CD4-positive, alpha-beta memory T cell (primary cell): ENCODE measurements around the gene CD63. TPM values are rescaled to one million over a fixed set of nuclear protein-coding genes. Genes with fewer than 3 reads are reported as not detected.

Experiments used
- CTCF ChIA-PET: fragments of 350-600 bp; sonication (Branson Sonifier 250); formaldehyde crosslinking; loops from one replicate; lab custom pipeline; 2021; ENCODE audit warnings: inconsistent platforms; ENCODE audit not compliant: partially characterized antibody; lab: Charles Lee
- POLR2A ChIA-PET: fragments of 350-600 bp; sonication (Branson Sonifier 250); formaldehyde crosslinking; loops from one replicate; lab custom pipeline; 2021; ENCODE audit not compliant: partially characterized antibody; lab: Charles Lee
- DNase-seq, 5 donors: peaks; one replicate each; pipeline versions ENCODE4 v3.0.0 to v3.0.0-alpha.2; 2020 to 2022; ENCODE audit warnings: mixed read lengths in 1 of 5
- H3K27ac ChIP-seq: one replicate; pipeline ENCODE4 v1.7.0; 2013; ENCODE audit warnings: low read depth, low read length
- H3K27me3 ChIP-seq: 2 replicates; pipeline ENCODE4 v1.7.0; 2013; ENCODE audit warnings: mild to moderate bottlenecking, low read length, moderate library complexity; ENCODE audit not compliant: insufficient read depth
- H3K36me3 ChIP-seq: 2 replicates; pipeline ENCODE4 v1.7.0; 2013; ENCODE audit warnings: mild to moderate bottlenecking, low read length, moderate library complexity; ENCODE audit not compliant: insufficient read depth
- H3K4me1 ChIP-seq: 2 replicates; pipeline ENCODE4 v1.7.0; 2013; ENCODE audit warnings: mild to moderate bottlenecking, low read length, moderate library complexity; ENCODE audit not compliant: insufficient read depth
- H3K4me3 ChIP-seq, 2 donors: one replicate each; pipeline ENCODE4 v1.7.0; 2013; ENCODE audit warnings: low read length in 2 of 2, mild to moderate bottlenecking in 1 of 2
- H3K9me3 ChIP-seq, 2 donors: one replicate each; pipeline ENCODE4 v1.7.0; 2013; ENCODE audit warnings: low read length in 2 of 2, control low read depth in 1 of 2; ENCODE audit not compliant: control insufficient read depth in 1 of 2
- H3K27ac Mint-ChIP-seq, 7 donors: one replicate each; pipeline ENCODE4 v1.8.0; 2020 to 2021; ENCODE audit warnings: mixed read lengths in 7 of 7, mild to moderate bottlenecking in 6 of 7, inconsistent platforms in 3 of 7, moderate library complexity in 3 of 7
- H3K27me3 Mint-ChIP-seq, 2 donors: one replicate each; pipeline ENCODE4 v1.8.0; 2020 to 2021; ENCODE audit warnings: mixed read lengths in 2 of 2
- H3K36me3 Mint-ChIP-seq, 2 donors: one replicate each; pipeline ENCODE4 v1.8.0; 2020 to 2021; ENCODE audit warnings: mixed read lengths in 2 of 2, inconsistent platforms in 1 of 2, mild to moderate bottlenecking in 1 of 2
- H3K4me1 Mint-ChIP-seq, 4 donors: one replicate each; pipeline ENCODE4 v1.8.0; 2020 to 2021; ENCODE audit warnings: mixed read lengths in 4 of 4, mild to moderate bottlenecking in 1 of 4
- H3K4me3 Mint-ChIP-seq, 8 donors: one replicate each; pipeline ENCODE4 v1.8.0; 2020 to 2021; ENCODE audit warnings: mixed read lengths in 8 of 8, mild to moderate bottlenecking in 7 of 8, moderate library complexity in 6 of 8, inconsistent platforms in 3 of 8
- H3K9me3 Mint-ChIP-seq, 8 donors: one replicate each; pipeline ENCODE4 v1.8.0; 2020 to 2021; ENCODE audit warnings: mixed read lengths in 8 of 8, mild to moderate bottlenecking in 5 of 8, inconsistent platforms in 3 of 8, moderate library complexity in 1 of 8
- intact Hi-C: fragments of 100-400 bp; cut with micrococcal nuclease; formaldehyde crosslinking; loops from one replicate; pipeline ENCODE4 v1.15.1; 2023
- polyA plus RNA-seq, 2 donors: library from polyadenylated mRNA; unstranded; fragments of 300-500 nt; fragmentation: Illumina TruSeq; gene quantifications; one replicate each; pipeline ENCODE4 v1.2.3, GENCODE V29; 2021
- total RNA-seq, 2 experiments: library from RNA; stranded (reverse); gene quantifications; one replicate each; pipeline ENCODE4 v1.2.3, GENCODE V29; 2021

The CD63 gene
- total and polyA plus RNA-seq, 4 experiments from 2014 or later = 76.4 to 349 (median 135) TPM

DNA sequence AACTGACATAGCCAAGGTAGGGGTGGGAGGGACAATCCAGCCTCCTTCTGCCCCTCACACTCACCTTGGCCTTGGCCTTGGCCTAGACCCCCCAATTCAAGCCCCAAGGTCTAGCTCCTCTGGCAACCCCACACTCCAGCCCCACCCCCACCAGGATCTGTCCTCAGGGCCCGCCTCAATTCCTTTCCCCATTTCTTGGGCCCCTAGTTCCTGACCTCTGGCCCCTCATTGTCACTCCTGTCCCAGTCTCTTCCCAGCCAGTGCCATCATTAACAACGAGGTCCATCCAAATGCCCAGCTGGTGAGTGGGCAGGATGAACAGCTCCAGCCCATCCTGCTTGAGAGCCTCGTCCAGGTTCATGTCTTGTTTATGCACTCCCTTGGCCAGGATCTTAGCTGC is 7.3 kb upstream of the CD63 start:
- POLR2A ChIA-PET = interaction anchor here (13.3 kb wide), 1 partner anchor 195 kb away, joined by 201 read pairs; the partner anchor contains the start of genes DGKA and PYM1
- no peak for DNase-seq
- H3K36me3 ChIP-seq = no peaks in the 10 kb centered on the region
- peaks cover 14 to 25% (median 18%) of the 10 kb centered on the region in 4 donors for H3K4me1 Mint-ChIP-seq
- H3K27me3 Mint-ChIP-seq = no peaks in the 10 kb centered on the region
- H3K9me3 Mint-ChIP-seq = no peaks in the 10 kb centered on the region
- CTCF ChIA-PET = interaction anchor here (5.3 kb wide), 1 partner anchor 12 kb away, joined by 61 read pairs; no protein-coding TSS in a partner anchor
- no peak overlapping the region for H3K4me3 ChIP-seq
- no peaks in the 10 kb centered on the region for H3K27me3 ChIP-seq
- H3K4me3 Mint-ChIP-seq = no peak overlapping the region
- no peaks in the 10 kb centered on the region for H3K36me3 Mint-ChIP-seq
- peaks cover 15% of the 10 kb centered on the region for H3K4me1 ChIP-seq
- H3K9me3 ChIP-seq = no peaks in the 10 kb centered on the region
- H3K27ac ChIP-seq = no peak overlapping the region
- intact Hi-C loops = loop anchor here (5.0 to 10.0 kb wide), 3 partner anchors 89 to 729 kb away; partner anchors contain the start of genes PA2G4 and SPRYD4
- H3K27ac Mint-ChIP-seq = peak overlapping the region in 4 of 7 donors; percentile 30 to 50 (median 39)

DNA sequence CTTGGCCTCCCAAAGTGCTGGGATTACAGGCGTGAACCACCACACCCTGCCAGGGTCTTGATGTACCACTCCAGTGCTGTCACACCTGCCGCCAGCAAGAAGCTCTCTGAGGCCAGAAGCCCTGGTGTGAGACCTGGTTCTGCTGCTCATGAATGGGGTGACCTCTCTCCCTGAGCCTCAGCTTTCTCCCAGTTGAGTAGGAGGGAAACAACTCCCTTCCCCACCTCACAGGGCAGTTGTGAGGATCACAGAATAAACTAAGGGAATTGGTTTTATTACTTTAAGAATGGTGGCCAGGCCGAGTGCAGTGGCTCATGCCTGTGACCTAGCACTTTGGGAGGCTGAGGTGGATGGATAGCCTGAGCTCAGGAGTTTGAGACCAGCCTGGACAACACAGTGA is 5.8 kb upstream of the CD63 start:
- Mint-ChIP-seq H3K36me3 (peaks cover 0 to 3% of the 10 kb centered on the region in 2 donors), H3K27me3 (no peaks in the 10 kb centered on the region), H3K9me3 (no peaks in the 10 kb centered on the region), H3K27ac (peak overlapping the region in 1 of 7 donors; percentile 17), H3K4me3 (no peak overlapping the region), H3K4me1 (peaks cover 25 to 39% (median 31%) of the 10 kb centered on the region in 4 donors)
- CTCF ChIA-PET = interaction anchor here (0.8 to 1.3 kb wide), 3 partner anchors 10 to 83 kb away, joined by 3 to 4 read pairs (median 3); partner anchors contain the start of genes ORMDL2 and SARNP
- intact Hi-C loops = loop anchor here (10.0 kb wide), 1 partner anchor 730 kb away; the partner anchor contains the start of gene SPRYD4
- no peak overlapping the region for H3K27ac ChIP-seq
- POLR2A ChIA-PET = no interaction called here
- H3K9me3 ChIP-seq = no peaks in the 10 kb centered on the region
- no peak overlapping the region for H3K4me3 ChIP-seq
- DNase-seq = no peak
- no peaks in the 10 kb centered on the region for H3K36me3 ChIP-seq
- H3K4me1 ChIP-seq = peaks cover 26% of the 10 kb centered on the region
- H3K27me3 ChIP-seq = no peaks in the 10 kb centered on the region

DNA sequence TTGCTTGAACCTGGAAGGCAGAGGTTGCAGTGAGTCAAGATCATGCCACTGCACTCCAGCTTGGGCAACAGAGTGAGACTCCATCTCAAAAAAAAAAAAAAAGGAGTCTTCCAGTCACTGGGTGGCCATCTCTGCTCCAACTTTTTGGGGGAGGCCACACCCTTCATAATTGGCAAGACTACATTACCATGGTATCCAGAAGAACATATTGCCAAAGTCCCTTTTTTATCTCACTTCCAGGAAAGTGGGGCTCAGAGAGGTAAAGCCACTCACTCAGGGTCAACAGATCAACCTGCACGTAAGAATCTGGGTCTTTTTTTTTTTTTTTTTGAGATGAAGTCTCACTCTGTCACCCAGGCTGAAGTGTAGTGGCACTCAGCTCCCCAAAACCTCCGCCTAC is 5.0 kb upstream of the CD63 start:
- Mint-ChIP-seq H3K27ac (no peak overlapping the region), H3K4me3 (no peak overlapping the region), H3K36me3 (peaks cover 0 to 5% of the 10 kb centered on the region in 2 donors), H3K27me3 (no peaks in the 10 kb centered on the region), H3K9me3 (peaks cover 0 to 1% (median 0%) of the 10 kb centered on the region in 8 donors), H3K4me1 (peaks cover 25 to 44% (median 32%) of the 10 kb centered on the region in 4 donors)
- CTCF ChIA-PET = no interaction called here
- no peaks in the 10 kb centered on the region for H3K27me3 ChIP-seq
- H3K9me3 ChIP-seq = no peaks in the 10 kb centered on the region
- DNase-seq = no peak
- intact Hi-C loops = loop anchor here (10.0 kb wide), 1 partner anchor 731 kb away; the partner anchor contains the start of gene SPRYD4
- H3K36me3 ChIP-seq = no peaks in the 10 kb centered on the region
- POLR2A ChIA-PET = interaction anchor here (1.3 kb wide), 1 partner anchor 9 kb away, joined by 3 read pairs; no protein-coding TSS in a partner anchor
- no peak overlapping the region for H3K27ac ChIP-seq
- no peak overlapping the region for H3K4me3 ChIP-seq
- peaks cover 29% of the 10 kb centered on the region for H3K4me1 ChIP-seq

DNA sequence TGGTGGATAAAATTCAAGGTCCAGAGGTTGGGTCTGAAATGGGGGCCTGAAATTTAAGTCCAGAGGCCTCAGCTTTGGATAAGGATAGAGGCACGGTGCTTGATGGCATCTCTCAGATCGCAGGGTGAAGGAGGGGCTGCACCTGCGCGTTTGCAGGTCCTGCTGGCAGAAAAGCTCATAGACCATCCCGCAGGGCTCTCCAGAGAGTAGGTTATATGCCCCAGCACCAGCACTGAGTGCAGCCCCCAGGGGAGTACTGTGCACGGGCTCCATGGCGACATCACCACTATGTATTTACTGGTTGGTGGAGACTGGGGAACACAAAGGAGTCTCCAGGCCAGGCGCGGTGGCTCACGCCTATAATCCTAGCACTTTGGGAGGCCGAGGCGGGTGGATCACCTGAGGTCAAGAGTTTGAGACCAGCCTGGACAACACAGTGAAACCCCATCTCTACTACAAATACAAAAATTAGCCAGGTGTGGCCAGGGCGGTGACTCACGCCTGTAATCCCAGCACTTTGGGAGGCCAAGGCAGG is 4.3 kb upstream of the CD63 start:
- POLR2A ChIA-PET = interaction anchor here (1.3 kb wide), 1 partner anchor 8 kb away, joined by 3 read pairs; no protein-coding TSS in a partner anchor
- DNase-seq = no peak
- Mint-ChIP-seq H3K9me3 (peaks cover 0 to 1% (median 0%) of the 10 kb centered on the region in 8 donors), H3K4me3 (no peak overlapping the region), H3K36me3 (peaks cover 0 to 5% of the 10 kb centered on the region in 2 donors), H3K4me1 (peaks cover 21 to 40% (median 27%) of the 10 kb centered on the region in 4 donors), H3K27ac (no peak overlapping the region), H3K27me3 (no peaks in the 10 kb centered on the region)
- H3K27me3 ChIP-seq = no peaks in the 10 kb centered on the region
- no peaks in the 10 kb centered on the region for H3K9me3 ChIP-seq
- CTCF ChIA-PET = no interaction called here
- H3K4me1 ChIP-seq = peaks cover 27% of the 10 kb centered on the region
- no peaks in the 10 kb centered on the region for H3K36me3 ChIP-seq
- H3K4me3 ChIP-seq = no peak overlapping the region
- intact Hi-C loops = loop anchor here (10.0 kb wide), 1 partner anchor 732 kb away; the partner anchor contains the start of gene SPRYD4
- no peak overlapping the region for H3K27ac ChIP-seq

- Mint-ChIP-seq H3K9me3 (peaks cover 0 to 1% (median 0%) of the 10 kb centered on the region in 8 donors), H3K4me1 (peaks cover 18 to 37% (median 26%) of the 10 kb centered on the region in 4 donors), H3K36me3 (peaks cover 0 to 7% of the 10 kb centered on the region in 2 donors), H3K27me3 (no peaks in the 10 kb centered on the region), H3K27ac (peak overlapping the region in 4 of 7 donors; percentile 8 to 46 (median 18)), H3K4me3 (peak overlapping the region in 1 of 8 donors; percentile 21)
- CTCF ChIA-PET = no interaction called here
- intact Hi-C loops = loop anchor here (10.0 kb wide), 1 partner anchor 733 kb away; the partner anchor contains the start of gene SPRYD4
- Histone ChIP-seq H3K27ac (no peak overlapping the region), H3K36me3 (no peaks in the 10 kb centered on the region), H3K9me3 (no peaks in the 10 kb centered on the region), H3K4me3 (no peak overlapping the region), H3K4me1 (peaks cover 26% of the 10 kb centered on the region), H3K27me3 (no peaks in the 10 kb centered on the region)
- POLR2A ChIA-PET = interaction anchor here (0.7 kb wide), 1 partner anchor 17 kb away, joined by 3 read pairs; no protein-coding TSS in a partner anchor
- DNase-seq = no peak
Measured at GRCh38 chr12:55732288-55732687, 3.5 kb upstream of the CD63 start.

GRCh38 chr12:55729819-55730818 is 1.3 kb upstream of the CD63 start:
- Mint-ChIP-seq H3K9me3 (peaks cover 0 to 1% (median 0%) of the 10 kb centered on the region in 8 donors), H3K36me3 (peaks cover 4 to 15% of the 10 kb centered on the region in 2 donors), H3K4me3 (peak overlapping the region; percentile 91 to 94 (median 91)), H3K27me3 (no peaks in the 10 kb centered on the region), H3K4me1 (peaks cover 27 to 44% (median 36%) of the 10 kb centered on the region in 4 donors), H3K27ac (peak overlapping the region; percentile 75 to 97 (median 95))
- peak overlapping the region; percentile 60 for H3K27ac ChIP-seq
- DNase-seq = peak in 3 of 5 donors; percentile 20 to 39 (median 31)
- no peaks in the 10 kb centered on the region for H3K27me3 ChIP-seq
- no peaks in the 10 kb centered on the region for H3K36me3 ChIP-seq
- intact Hi-C loops = loop anchor here (1.0 to 10.0 kb wide), 3 partner anchors 8 to 735 kb away; partner anchors contain the start of genes BLOC1S1 and SPRYD4
- CTCF ChIA-PET = interaction anchor here (0.8 to 4.7 kb wide), 9 partner anchors 9 to 734 kb away, joined by 3 to 57 read pairs (median 4); partner anchors contain the start of gene BLOC1S1
- peaks cover 28% of the 10 kb centered on the region for H3K4me1 ChIP-seq
- POLR2A ChIA-PET = interaction anchor here (0.7 to 3.5 kb wide), 25 partner anchors 8 to 603 kb away, joined by 3 to 42 read pairs (median 5); partner anchors contain the start of genes ANKRD52, BLOC1S1, DNAJC14 and ESYT1
- no peaks in the 10 kb centered on the region for H3K9me3 ChIP-seq
- H3K4me3 ChIP-seq = peak overlapping the region; percentile 79 to 86
